Activated CD4-positive, alpha-beta memory T cell treated with anti-CD3 and anti-CD28 coated beads, Interleukin-2, amount 10 ng/mL, durations not matched to agents 7 days and 5 days (primary cell): ENCODE data around the gene ZNF546. TPM values are rescaled to one million over a fixed set of nuclear protein-coding genes. Genes with fewer than 3 reads are reported as not detected.
A peak's percentile ranks its signal among the peaks of the same experiment; 100 is the strongest.
"Not testable (repeated sequence)": the region's sequence is repeated elsewhere in the genome, so short reads cannot be mapped to it uniquely, and the experiment has no call there.

ENCODE experiments used
- CTCF ChIA-PET: fragments of 350-600 bp; sonication (Branson Sonifier 250); formaldehyde crosslinking; loops from one replicate; lab custom pipeline; 2021; ENCODE audit warnings: antibody characterized with exemption, inconsistent platforms; lab: Charles Lee
- POLR2A ChIA-PET: fragments of 350-600 bp; sonication (Branson Sonifier 250); formaldehyde crosslinking; loops from one replicate; lab custom pipeline; 2021; ENCODE audit warnings: antibody characterized with exemption; lab: Charles Lee
- DNase-seq: peaks from one replicate; pipeline ENCODE4 v3.0.0-alpha.2; 2020
- H3K27ac Mint-ChIP-seq: one replicate; pipeline ENCODE4 v1.8.0; 2021; ENCODE audit warnings: mild to moderate bottlenecking, mixed read lengths
- H3K27me3 Mint-ChIP-seq: one replicate; pipeline ENCODE4 v1.8.0; 2021; ENCODE audit warnings: mixed read lengths
- H3K36me3 Mint-ChIP-seq: one replicate; pipeline ENCODE4 v1.8.0; 2021; ENCODE audit warnings: low read depth, mixed read lengths
- H3K4me1 Mint-ChIP-seq: one replicate; pipeline ENCODE4 v1.8.0; 2021; ENCODE audit warnings: mixed read lengths
- H3K4me3 Mint-ChIP-seq: one replicate; pipeline ENCODE4 v1.8.0; 2021; ENCODE audit warnings: mild to moderate bottlenecking, mixed read lengths
- H3K9me3 Mint-ChIP-seq: one replicate; pipeline ENCODE4 v1.8.0; 2021; ENCODE audit warnings: mixed read lengths
- total RNA-seq, 2 experiments: library from RNA; stranded (reverse); gene quantifications; one replicate each; pipeline ENCODE4 v1.2.3, GENCODE V29; 2021

Gene ZNF546
- 1 to 10 TPM; 6.3 to 7.5 TPM for total RNA-seq

DNA sequence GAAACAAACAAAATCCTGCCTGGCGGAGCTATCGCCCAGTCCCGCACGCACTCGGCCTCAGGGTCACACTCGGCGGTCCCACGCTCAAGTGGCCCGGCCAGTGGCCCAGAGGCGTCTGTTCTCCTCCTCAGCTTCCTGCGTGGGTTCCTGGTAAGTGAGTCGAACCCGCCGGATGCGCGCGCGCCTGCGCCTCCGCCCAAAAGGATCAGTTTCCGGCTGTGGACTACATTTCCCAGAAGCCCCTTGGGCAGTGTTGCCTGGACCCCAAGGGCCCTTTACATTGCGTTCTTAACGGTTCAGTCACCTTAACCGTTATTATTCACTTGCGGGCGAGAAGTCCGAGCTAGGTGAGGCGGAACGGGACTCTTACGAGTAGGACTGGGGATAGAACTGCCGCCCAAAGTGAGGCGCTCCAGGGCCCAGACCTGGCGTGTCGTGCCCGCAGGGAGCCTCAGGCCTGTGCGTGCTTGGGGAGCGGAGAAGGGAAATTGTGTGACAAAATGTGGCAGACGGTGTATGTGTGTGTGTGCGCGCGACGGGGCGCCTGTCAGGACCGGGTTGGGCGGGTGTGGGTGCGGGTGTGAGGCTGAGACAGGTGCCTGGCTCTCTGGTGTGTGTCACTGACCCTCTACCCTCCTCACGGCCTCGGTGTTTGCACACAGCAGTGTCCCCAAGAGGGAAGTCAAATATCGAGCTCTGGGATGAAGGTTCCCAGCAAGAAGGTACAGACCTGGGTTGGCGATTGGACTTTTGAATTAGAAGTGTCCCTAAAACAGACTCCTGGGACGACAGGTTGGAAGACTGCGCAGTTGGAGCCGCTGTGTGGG is at the start of gene ZNF546:
ZNF546 (plus strand) TSS at position 250 of the 827 bp plus-strand sequence. CDS start 1,267 bp downstream, outside the sequence.
- H3K4me3 Mint-ChIP-seq = peak within 1 kb of the TSS; percentile 99
- CTCF ChIA-PET = interaction anchor here (0.9 to 2.4 kb wide), 4 partner anchors 13 to 153 kb away, joined by 3 to 32 read pairs (median 4); partner anchors contain the start of genes PSMC4 and ZNF780A
- H3K36me3 Mint-ChIP-seq = peaks cover 42% of the 10 kb centered on the region
- POLR2A ChIA-PET = interaction anchor here (0.6 to 2.7 kb wide), 19 partner anchors 9 to 351 kb away, joined by 3 to 54 read pairs (median 4); partner anchors contain the start of genes C19orf47, FBL, PLD3 and PSMC4
- H3K4me1 Mint-ChIP-seq = peaks cover 36% of the 10 kb centered on the region
- peaks cover 19% of the 10 kb centered on the region for H3K9me3 Mint-ChIP-seq
- peak within 1 kb of the TSS; percentile 94 for H3K27ac Mint-ChIP-seq
- no peaks in the 10 kb centered on the region for H3K27me3 Mint-ChIP-seq
- peak; percentile 94 for DNase-seq

DNA sequence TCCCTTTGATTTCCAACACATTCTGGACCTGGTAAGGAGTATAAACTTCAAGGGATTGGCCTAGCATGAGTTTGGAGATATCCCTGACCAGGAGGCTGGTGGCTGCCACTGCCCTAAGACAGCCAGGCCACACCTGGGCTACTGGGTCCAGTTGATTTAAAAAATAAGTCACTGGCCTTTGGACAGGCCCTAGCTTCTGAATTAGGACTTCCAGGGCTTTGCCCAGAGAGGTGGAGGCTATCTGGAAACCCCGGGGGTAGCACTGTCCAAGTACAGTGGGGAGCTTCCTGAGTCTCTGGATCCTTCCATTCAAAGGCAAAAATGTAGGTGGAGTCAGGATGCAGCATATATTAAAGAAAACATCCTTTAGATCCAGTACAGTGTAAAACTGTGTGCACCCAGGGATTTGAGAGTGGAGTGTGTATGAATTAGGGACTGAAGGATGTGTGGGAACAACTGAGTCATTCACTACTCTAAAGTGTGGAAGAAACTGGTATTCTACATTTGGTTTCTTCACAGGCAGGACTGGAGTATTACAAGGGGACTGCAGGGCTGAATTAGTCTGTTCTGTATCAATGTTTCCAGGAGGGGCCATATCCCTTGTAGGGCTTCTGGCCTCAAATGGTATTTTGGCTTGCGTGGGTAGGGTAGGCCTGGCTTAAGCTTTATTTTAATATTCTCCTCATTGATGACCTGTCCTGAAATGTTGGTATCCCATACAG is 47.7 kb upstream of the ZNF546 start:
- no peak for DNase-seq
- no peak overlapping the region for H3K27ac Mint-ChIP-seq
- H3K4me3 Mint-ChIP-seq = no peak overlapping the region
- peaks cover 7% of the 10 kb centered on the region for H3K36me3 Mint-ChIP-seq
- H3K4me1 Mint-ChIP-seq = peaks cover 36% of the 10 kb centered on the region
- peaks cover 9% of the 10 kb centered on the region for H3K9me3 Mint-ChIP-seq
- POLR2A ChIA-PET = no interaction called here
- CTCF ChIA-PET = no interaction called here
- H3K27me3 Mint-ChIP-seq = no peaks in the 10 kb centered on the region

DNA sequence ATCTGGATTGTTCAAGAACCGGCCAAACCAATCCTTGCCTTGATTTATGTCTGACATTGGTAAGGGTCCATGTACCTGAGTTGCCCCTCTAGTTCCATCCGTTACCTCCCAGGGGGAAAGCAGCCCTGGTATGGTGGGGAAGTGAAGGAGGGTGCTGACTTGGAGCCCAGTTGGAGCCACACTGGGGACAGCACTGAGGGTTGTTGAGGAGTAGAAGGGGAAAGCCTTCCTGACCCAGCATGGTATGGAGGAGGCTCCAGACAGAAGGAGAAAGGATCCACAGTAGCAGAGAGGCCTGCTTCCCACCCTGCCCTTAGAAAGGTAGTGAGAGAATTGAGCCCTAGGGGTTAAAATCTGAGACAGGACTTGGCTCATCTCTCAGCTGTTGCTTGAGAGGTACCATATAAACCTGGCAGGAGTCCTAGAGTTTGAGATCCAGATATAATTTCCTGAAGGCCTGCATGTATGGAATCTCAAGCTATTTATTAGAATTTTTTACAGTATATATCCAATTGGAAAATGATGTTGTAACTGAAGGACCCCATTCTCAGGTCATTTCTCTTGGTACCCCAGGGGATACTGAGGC is 45.7 kb upstream of the ZNF546 start:
- peaks cover 34% of the 10 kb centered on the region for H3K4me1 Mint-ChIP-seq
- CTCF ChIA-PET = interaction anchor here (1.0 to 1.3 kb wide), 2 partner anchors 9 to 20 kb away, joined by 3 to 7 read pairs; partner anchors contain the start of gene PSMC4
- DNase-seq = no peak
- H3K27ac Mint-ChIP-seq = no peak overlapping the region
- peaks cover 5% of the 10 kb centered on the region for H3K36me3 Mint-ChIP-seq
- peaks cover 7% of the 10 kb centered on the region for H3K9me3 Mint-ChIP-seq
- POLR2A ChIA-PET = interaction anchor here (0.9 to 1.3 kb wide), 3 partner anchors 15 to 46 kb away, joined by 3 read pairs; no protein-coding TSS in a partner anchor
- H3K4me3 Mint-ChIP-seq = no peak overlapping the region
- H3K27me3 Mint-ChIP-seq = no peaks in the 10 kb centered on the region

DNA sequence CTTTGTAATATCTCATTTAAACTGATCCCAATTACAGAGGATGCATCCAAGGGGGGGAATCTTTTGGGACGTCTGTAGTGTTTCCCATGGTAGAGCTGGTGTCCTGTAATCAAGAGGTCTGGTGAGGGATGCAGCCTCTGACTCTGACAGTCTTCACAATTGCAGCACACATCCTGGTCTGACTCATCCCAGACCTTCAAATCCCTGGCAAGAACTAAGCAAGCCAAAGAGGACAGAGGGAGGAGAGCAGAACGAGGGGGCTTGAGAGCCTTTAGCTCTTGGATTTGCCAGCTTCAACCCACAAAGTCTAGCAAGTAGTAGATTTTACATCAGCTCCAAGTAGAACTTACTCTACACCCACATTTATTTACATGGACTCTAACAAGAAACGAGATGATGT is 45.2 kb upstream of the ZNF546 start:
- peaks cover 5% of the 10 kb centered on the region for H3K36me3 Mint-ChIP-seq
- no peak overlapping the region for H3K27ac Mint-ChIP-seq
- H3K4me3 Mint-ChIP-seq = no peak overlapping the region
- H3K9me3 Mint-ChIP-seq = peaks cover 7% of the 10 kb centered on the region
- POLR2A ChIA-PET = interaction anchor here (0.9 to 1.3 kb wide), 3 partner anchors 15 to 46 kb away, joined by 3 read pairs; no protein-coding TSS in a partner anchor
- no peak for DNase-seq
- peaks cover 34% of the 10 kb centered on the region for H3K4me1 Mint-ChIP-seq
- no peaks in the 10 kb centered on the region for H3K27me3 Mint-ChIP-seq
- CTCF ChIA-PET = interaction anchor here (1.0 to 1.3 kb wide), 2 partner anchors 10 to 19 kb away, joined by 3 to 7 read pairs; partner anchors contain the start of gene PSMC4

DNA sequence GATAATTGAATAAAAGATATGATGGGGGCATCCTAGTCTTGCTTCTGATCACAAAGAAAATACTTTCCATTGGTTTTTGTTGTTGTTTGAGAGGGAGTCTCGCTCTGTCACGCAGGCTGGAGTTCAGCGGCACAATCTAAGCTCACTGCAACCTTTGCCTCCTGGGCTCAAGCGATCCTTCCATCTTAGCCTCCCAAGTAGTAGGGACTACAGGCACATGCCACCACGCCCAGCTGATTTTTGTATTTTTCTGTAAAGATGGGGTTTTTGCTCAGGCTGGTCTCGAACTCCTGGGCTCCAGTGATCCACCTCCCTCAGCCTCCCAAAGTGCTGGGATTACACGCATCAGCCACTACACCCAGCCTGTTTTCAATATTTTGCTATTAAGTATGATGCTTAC is 42.9 kb upstream of the ZNF546 start:
- Mint-ChIP-seq H3K4me1 (peaks cover 39% of the 10 kb centered on the region), H3K9me3 (peaks cover 7% of the 10 kb centered on the region), H3K27me3 (no peaks in the 10 kb centered on the region), H3K4me3 (no peak overlapping the region), H3K36me3 (peaks cover 2% of the 10 kb centered on the region), H3K27ac (peak overlapping the region; percentile 52)
- POLR2A ChIA-PET = interaction anchor here (1.2 to 2.7 kb wide), 6 partner anchors 9 to 43 kb away, joined by 3 to 23 read pairs (median 6); partner anchors contain the start of genes PSMC4 and ZNF546
- no peak for DNase-seq
- CTCF ChIA-PET = interaction anchor here (1.2 to 1.9 kb wide), 3 partner anchors 12 to 111 kb away, joined by 3 to 19 read pairs (median 4); partner anchors contain the start of gene PSMC4

DNA sequence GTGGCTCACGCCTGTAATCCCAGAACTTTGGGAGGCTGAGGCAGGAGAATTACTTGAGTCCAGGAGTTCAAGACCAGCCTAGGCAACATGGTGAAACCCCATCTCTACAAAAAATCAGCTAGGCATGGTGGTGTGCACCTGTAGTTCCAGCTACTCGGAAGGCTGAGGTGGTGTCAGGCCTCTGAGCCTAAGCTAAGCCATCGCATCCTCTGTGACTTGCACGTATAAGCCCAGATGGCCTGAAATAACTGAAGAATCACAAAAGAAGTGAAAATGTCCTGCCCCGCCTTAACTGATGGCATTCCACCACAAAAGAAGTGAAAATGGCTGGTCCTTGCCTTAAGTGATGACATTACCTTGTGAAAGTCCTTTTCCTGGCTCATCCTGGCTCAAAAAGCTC is 39.0 kb upstream of the ZNF546 start:
- ChIA-PET CTCF (interaction anchor here (1.0 kb wide), 1 partner anchor 13 kb away, joined by 3 read pairs; the partner anchor contains the start of gene PSMC4), POLR2A (interaction anchor here (0.8 kb wide), 1 partner anchor 13 kb away, joined by 3 read pairs; the partner anchor contains the start of gene PSMC4)
- not testable (repeated sequence) for H3K27ac Mint-ChIP-seq, H3K27me3 Mint-ChIP-seq, H3K4me3 Mint-ChIP-seq, H3K36me3 Mint-ChIP-seq, DNase-seq, H3K9me3 Mint-ChIP-seq
- H3K4me1 Mint-ChIP-seq = peaks cover 36% of the 10 kb centered on the region

DNA sequence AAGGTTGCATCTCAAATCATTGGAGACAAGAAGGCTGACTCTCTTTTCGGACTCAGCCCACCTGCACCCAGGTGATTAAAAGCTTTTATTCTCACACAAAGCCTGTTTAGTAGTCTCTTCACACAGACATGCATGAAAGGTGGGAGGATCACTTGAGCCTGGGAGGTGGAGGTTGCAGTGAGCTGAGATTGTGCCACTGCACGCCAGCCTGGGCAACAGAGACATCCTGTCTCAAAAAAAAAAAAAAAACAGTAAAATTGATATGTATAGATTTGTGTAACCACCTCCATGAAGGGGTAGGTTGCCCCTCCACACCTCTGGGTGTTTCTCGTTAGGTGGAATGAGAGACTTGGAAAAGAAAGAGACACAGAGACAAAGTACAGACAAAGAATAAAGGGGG is 37.9 kb upstream of the ZNF546 start:
- H3K4me1 Mint-ChIP-seq = peaks cover 27% of the 10 kb centered on the region
- H3K27me3 Mint-ChIP-seq, DNase-seq, H3K9me3 Mint-ChIP-seq, CTCF ChIA-PET, H3K36me3 Mint-ChIP-seq: not testable (repeated sequence)
- H3K4me3 Mint-ChIP-seq = peak overlapping the region; percentile 31
- peak overlapping the region; percentile 27 for H3K27ac Mint-ChIP-seq
- POLR2A ChIA-PET = interaction anchor here (0.6 to 0.7 kb wide), 2 partner anchors 9 to 15 kb away, joined by 3 to 4 read pairs; no protein-coding TSS in a partner anchor

DNA sequence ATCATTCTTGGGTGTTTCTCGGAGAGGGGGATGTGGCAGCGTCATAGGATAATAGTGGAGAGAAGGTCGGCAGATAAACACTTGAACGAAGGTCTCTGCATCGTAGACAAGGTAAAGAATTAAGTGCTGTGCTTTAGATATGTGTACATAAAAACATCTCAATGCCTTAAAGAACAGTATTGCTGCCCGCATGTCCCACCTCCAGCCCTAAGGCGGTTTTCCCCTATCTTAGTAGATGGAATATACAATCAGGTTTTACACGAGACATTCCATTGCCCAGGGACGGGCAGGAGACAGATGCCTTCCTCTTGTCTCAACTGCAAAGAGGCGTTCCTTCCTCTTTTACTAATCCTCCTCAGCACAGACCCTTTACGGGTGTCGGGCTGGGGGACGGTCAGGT is 37.5 kb upstream of the ZNF546 start:
- Mint-ChIP-seq H3K4me1 (peaks cover 25% of the 10 kb centered on the region), H3K27ac (peak overlapping the region; percentile 27), H3K4me3 (peak overlapping the region; percentile 31)
- CTCF ChIA-PET, DNase-seq, POLR2A ChIA-PET, H3K36me3 Mint-ChIP-seq, H3K27me3 Mint-ChIP-seq, H3K9me3 Mint-ChIP-seq: not testable (repeated sequence)

DNA sequence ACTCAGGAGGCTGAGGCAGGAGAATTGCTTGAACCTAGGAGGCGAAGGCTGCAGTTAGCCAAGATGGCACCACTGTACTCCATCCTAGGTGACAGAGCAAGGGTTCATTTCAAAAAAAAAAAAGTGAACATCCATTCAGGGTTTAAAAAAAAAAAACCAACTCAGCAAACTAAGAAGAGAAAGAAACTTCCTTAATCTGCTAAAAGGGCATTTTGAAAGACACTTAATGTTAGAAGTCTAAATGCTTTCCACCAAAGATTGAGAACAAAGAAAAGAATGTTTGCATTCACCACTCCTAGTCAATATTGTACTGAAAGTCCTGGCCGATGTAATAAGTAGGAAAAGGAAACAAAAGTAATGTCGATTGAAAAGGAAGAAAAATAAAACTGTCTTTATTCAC is 33.0 kb upstream of the ZNF546 start:
- CTCF ChIA-PET = no interaction called here
- H3K36me3 Mint-ChIP-seq = peaks cover 5% of the 10 kb centered on the region
- H3K27ac Mint-ChIP-seq = no peak overlapping the region

DNA sequence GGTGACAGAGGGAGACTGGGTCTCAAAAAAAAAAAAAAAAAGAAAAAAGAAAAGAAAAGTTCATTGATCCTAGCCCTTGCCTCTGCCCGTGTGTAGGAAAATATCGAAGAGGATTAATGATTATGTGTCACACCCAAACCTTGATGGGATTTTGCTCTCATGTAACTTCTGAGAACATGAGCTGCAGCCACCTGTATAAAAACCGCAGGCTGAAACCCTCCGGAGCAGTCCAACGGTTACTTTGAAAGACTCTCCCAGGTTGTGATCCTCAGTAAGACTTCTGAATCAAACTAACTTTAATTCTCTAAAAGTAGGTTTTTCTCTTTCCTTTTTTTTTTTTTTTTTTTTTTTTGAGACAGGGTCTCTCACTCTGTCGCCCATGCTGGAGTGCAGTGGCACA is 30.2 kb upstream of the ZNF546 start:
- POLR2A ChIA-PET = no interaction called here
- CTCF ChIA-PET = no interaction called here
- H3K36me3 Mint-ChIP-seq = peaks cover 13% of the 10 kb centered on the region
- H3K4me3 Mint-ChIP-seq = no peak overlapping the region
- H3K27ac Mint-ChIP-seq = no peak overlapping the region
- no peaks in the 10 kb centered on the region for H3K27me3 Mint-ChIP-seq
- H3K4me1 Mint-ChIP-seq = peaks cover 34% of the 10 kb centered on the region
- H3K9me3 Mint-ChIP-seq = no peaks in the 10 kb centered on the region
- no peak for DNase-seq

More for the DNA sequence above, 33.0 kb upstream of the ZNF546 start:
- POLR2A ChIA-PET = no interaction called here
- DNase-seq = no peak
- H3K4me3 Mint-ChIP-seq = no peak overlapping the region
- peaks cover 27% of the 10 kb centered on the region for H3K4me1 Mint-ChIP-seq
- no peaks in the 10 kb centered on the region for H3K27me3 Mint-ChIP-seq
- H3K9me3 Mint-ChIP-seq = no peaks in the 10 kb centered on the region

DNA sequence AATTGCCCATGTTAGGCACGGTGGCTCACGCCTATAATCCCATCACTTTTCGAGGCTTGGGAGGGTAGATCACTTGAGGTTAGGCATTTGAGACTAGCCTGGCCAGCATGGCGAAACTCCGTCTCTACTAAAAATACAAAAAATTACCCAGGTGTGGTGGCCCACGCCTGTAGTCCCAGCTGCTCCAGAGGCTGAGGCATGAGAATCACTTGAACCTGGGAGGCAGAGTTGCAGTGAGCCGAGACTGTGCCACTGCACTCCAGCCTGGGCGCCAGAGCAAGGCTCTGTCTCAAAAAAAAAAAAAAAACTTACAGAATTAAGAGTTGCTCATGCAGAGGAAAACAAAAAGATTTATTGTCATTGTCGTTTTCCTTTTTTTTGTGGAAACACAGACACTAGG is 29.3 kb upstream of the ZNF546 start:
- H3K27ac Mint-ChIP-seq = no peak overlapping the region
- no peak for DNase-seq
- H3K4me3 Mint-ChIP-seq = no peak overlapping the region
- ChIA-PET CTCF (no interaction called here), POLR2A (no interaction called here)
- H3K4me1 Mint-ChIP-seq = peaks cover 43% of the 10 kb centered on the region
- no peaks in the 10 kb centered on the region for H3K27me3 Mint-ChIP-seq
- H3K36me3 Mint-ChIP-seq = peaks cover 16% of the 10 kb centered on the region
- H3K9me3 Mint-ChIP-seq = no peaks in the 10 kb centered on the region

DNA sequence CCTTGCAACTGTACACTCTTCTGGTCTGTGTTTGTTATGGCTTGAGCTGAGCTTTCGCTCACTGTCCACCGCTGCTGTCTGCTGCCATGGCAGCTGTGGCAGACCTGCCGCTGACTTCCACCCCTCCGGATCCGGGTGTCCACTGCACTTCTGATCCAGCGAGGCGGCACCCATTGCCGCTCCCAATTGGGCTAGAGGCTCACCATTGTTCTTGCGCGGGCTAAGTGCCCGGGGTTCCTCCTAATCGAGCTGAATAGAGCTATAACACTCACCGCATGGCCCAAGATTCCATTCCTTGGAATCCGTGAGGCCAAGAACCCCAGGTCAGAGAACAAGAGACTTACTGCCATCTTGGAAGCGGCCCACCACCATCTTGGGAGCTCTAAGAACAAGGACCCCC is 28.1 kb upstream of the ZNF546 start:
- Mint-ChIP-seq H3K36me3 (peaks cover 24% of the 10 kb centered on the region), H3K4me1 (peaks cover 49% of the 10 kb centered on the region), H3K9me3 (no peaks in the 10 kb centered on the region), H3K4me3 (peak overlapping the region; percentile 89), H3K27me3 (no peaks in the 10 kb centered on the region), H3K27ac (peak overlapping the region; percentile 88)
- ChIA-PET POLR2A (interaction anchor here (0.7 to 3.8 kb wide), 9 partner anchors 10 to 533 kb away, joined by 3 to 54 read pairs (median 26); partner anchors contain the start of genes FBL, RPS16 and ZNF546), CTCF (interaction anchor here (0.6 to 3.4 kb wide), 6 partner anchors 25 to 858 kb away, joined by 3 to 59 read pairs (median 23); partner anchors contain the start of gene ZNF546)
- DNase-seq = no peak
